NCI-H2196 (cell line): Measurements from ENCODE around the gene ANO6.
"Not testable (repeated sequence)": the region's sequence is repeated elsewhere in the genome, so short reads cannot be mapped to it uniquely, and the experiment has no call there.

Source experiments
- DNase-seq: peaks from one replicate; lab custom pipeline; 2025; ENCODE audit not compliant: unreplicated experiment; lab: John Stamatoyannopoulos, UW

The ANO6 gene

GRCh38 chr12:45215419-45216229 lies at the start of gene ANO6:
Gene ANO6, plus strand, starts transcription at chr12:45216095. Its CDS starts 227 bp downstream, at chr12:45216322.
- DNase-seq: peak; percentile 75

- DNase-seq: no peak
Measured at GRCh38 chr12:45168976-45169375, 46.9 kb upstream of the ANO6 start.

GRCh38 chr12:45170456-45171042 lies 45.3 kb upstream of the ANO6 start:
- DNase-seq: peak; percentile 76

- DNase-seq: not testable (repeated sequence)
Measured at GRCh38 chr12:45173293-45173692, 42.6 kb upstream of the ANO6 start.

- no peak for DNase-seq
Measured at GRCh38 chr12:45174595-45174994, 41.3 kb upstream of the ANO6 start.

- no peak for DNase-seq
Measured at GRCh38 chr12:45178771-45179170, 37.1 kb upstream of the ANO6 start.

- DNase-seq: no peak
Measured at GRCh38 chr12:45182511-45182910, 33.4 kb upstream of the ANO6 start.

GRCh38 chr12:45183246-45183645 lies 32.6 kb upstream of the ANO6 start:
- no peak for DNase-seq

GRCh38 chr12:45184147-45184963 lies 31.5 kb upstream of the ANO6 start:
- no peak for DNase-seq

- DNase-seq: no peak
Measured at GRCh38 chr12:45186762-45187161, 29.1 kb upstream of the ANO6 start.

GRCh38 chr12:45189766-45190403 lies 26.0 kb upstream of the ANO6 start:
- no peak for DNase-seq

- DNase-seq: no peak
Measured at GRCh38 chr12:45191239-45191638, 24.7 kb upstream of the ANO6 start.

GRCh38 chr12:45192707-45193106 lies 23.2 kb upstream of the ANO6 start:
- DNase-seq: no peak

- DNase-seq: no peak
Measured at GRCh38 chr12:45200491-45201043, 15.3 kb upstream of the ANO6 start.

GRCh38 chr12:45203767-45204166 lies 12.1 kb upstream of the ANO6 start:
- no peak for DNase-seq

GRCh38 chr12:45204757-45205156 lies 11.1 kb upstream of the ANO6 start:
- no peak for DNase-seq

- no peak for DNase-seq
Measured at GRCh38 chr12:45205165-45205825, 10.6 kb upstream of the ANO6 start.

GRCh38 chr12:45208604-45209487 lies 7.0 kb upstream of the ANO6 start:
- DNase-seq: no peak

- no peak for DNase-seq
Measured at GRCh38 chr12:45209784-45210183, 6.1 kb upstream of the ANO6 start.
